ENCODE measurements around the gene TTLL7. TPM values are rescaled to one million over a fixed set of nuclear protein-coding genes. Genes with fewer than 3 reads are reported as not detected.
A peak's percentile ranks its signal among the peaks of the same experiment; 100 is the strongest.

Gene TTLL7
- total and polyA plus RNA-seq, 5 donors: 7.4 to 27.9 (median 23.8) TPM

DNA sequence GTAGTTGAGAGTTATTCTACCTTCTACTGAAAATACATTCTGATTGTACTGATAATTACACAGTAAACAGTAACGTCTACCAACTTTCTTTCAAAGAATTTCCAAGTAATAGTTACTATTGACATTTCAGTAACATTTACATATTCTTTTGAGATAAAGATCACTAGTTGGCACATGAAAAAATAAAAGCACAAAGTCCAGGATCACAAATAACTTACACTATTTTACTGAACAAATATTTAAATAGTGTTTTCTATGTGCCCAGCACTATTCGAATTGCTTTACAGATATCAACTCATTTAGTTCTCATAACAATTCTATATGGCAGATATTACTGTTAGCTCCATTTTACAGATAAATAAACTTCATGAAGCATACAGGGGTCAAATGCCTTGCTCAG is 126.4 kb downstream of the TTLL7 start:
- WGBS: 83% methylated on average over 2 of the region's 2 CpGs
- Histone ChIP-seq H3K4me3 (ENCODE audit: low read length) (no peak overlapping the region), H3K27ac (ENCODE audit: low read length) (no peak overlapping the region), H3K9me3 (ENCODE audit: control insufficient read depth, low read length) (no peaks in the 10 kb centered on the region), H3K4me1 (ENCODE audit: control insufficient read depth, insufficient read depth, low read length) (no peaks in the 10 kb centered on the region), H3K27me3 (ENCODE audit: control insufficient read depth, insufficient read depth) (no peaks in the 10 kb centered on the region)
- intact Hi-C loops (cut with DNase I): no loop called here
- no peak for DNase-seq
- ATAC-seq: no peak

GRCh38 chr1:83864991-83865390 is 133.9 kb downstream of the TTLL7 start:
- no peak overlapping the region for H3K4me3 ChIP-seq (ENCODE audit: low read length)
- no peak overlapping the region for H3K27ac ChIP-seq (ENCODE audit: low read length)
- H3K4me1 ChIP-seq (ENCODE audit: control insufficient read depth, insufficient read depth, low read length): no peaks in the 10 kb centered on the region
- no peaks in the 10 kb centered on the region for H3K9me3 ChIP-seq (ENCODE audit: control insufficient read depth, low read length)
- intact Hi-C loops (cut with DNase I): no loop called here
- ATAC-seq (no peak), DNase-seq (no peak)
- H3K27me3 ChIP-seq (ENCODE audit: control insufficient read depth, insufficient read depth): no peaks in the 10 kb centered on the region
- WGBS: 90% methylated on average over 2 of the region's 2 CpGs

- H3K4me1 ChIP-seq (ENCODE audit: control insufficient read depth, insufficient read depth, low read length): no peaks in the 10 kb centered on the region
- H3K27me3 ChIP-seq (ENCODE audit: control insufficient read depth, insufficient read depth): no peaks in the 10 kb centered on the region
- H3K9me3 ChIP-seq (ENCODE audit: control insufficient read depth, low read length): no peaks in the 10 kb centered on the region
- WGBS: 15% methylated on average over 54 of the region's 54 CpGs
- ATAC-seq (peak; percentile 98 to 99), DNase-seq (peak; percentile 87 to 96 (median 95))
- peak overlapping the region; percentile 65 for H3K4me3 ChIP-seq (ENCODE audit: low read length)
- H3K27ac ChIP-seq (ENCODE audit: low read length): peak overlapping the region; percentile 40
- intact Hi-C loops (cut with DNase I): no loop called here
Measured at GRCh38 chr1:83860490-83861221, 138.3 kb downstream of the TTLL7 start.

DNA sequence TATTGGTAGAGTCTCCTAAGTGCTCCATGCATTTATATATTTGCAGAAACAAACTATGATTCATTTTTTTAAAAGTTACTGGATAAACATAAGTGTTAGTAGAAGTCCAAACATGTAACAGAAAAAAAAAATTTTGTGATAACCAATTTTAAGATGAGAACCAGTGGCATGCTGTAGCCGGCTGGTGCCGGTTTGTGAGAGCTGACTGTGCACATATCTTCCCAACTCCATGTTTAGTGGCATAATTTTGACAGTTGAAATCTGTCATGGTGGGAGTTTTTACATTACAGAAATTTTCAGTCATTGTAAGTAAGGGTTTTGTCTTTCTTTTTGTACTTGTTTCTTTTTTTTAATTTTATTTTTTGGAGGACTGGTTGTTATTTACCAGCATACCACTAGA is 141.2 kb downstream of the TTLL7 start:
- WGBS: 85% methylated on average over 2 of the region's 2 CpGs
- Histone ChIP-seq H3K27ac (ENCODE audit: low read length) (no peak overlapping the region), H3K4me3 (ENCODE audit: low read length) (no peak overlapping the region), H3K4me1 (ENCODE audit: control insufficient read depth, insufficient read depth, low read length) (no peaks in the 10 kb centered on the region), H3K27me3 (ENCODE audit: control insufficient read depth, insufficient read depth) (no peaks in the 10 kb centered on the region), H3K9me3 (ENCODE audit: control insufficient read depth, low read length) (no peaks in the 10 kb centered on the region)
- no peak for DNase-seq
- intact Hi-C loops (cut with DNase I): no loop called here
- ATAC-seq: no peak

- intact Hi-C loops (cut with DNase I): no loop called here
- DNase-seq: no peak
- no peaks in the 10 kb centered on the region for H3K27me3 ChIP-seq (ENCODE audit: control insufficient read depth, insufficient read depth)
- H3K4me3 ChIP-seq (ENCODE audit: low read length): no peak overlapping the region
- WGBS: 62% methylated on average over 1 of the region's 1 CpG
- H3K27ac ChIP-seq (ENCODE audit: low read length): no peak overlapping the region
- H3K9me3 ChIP-seq (ENCODE audit: control insufficient read depth, low read length): no peaks in the 10 kb centered on the region
- ATAC-seq: no peak
- H3K4me1 ChIP-seq (ENCODE audit: control insufficient read depth, insufficient read depth, low read length): no peaks in the 10 kb centered on the region
Measured at GRCh38 chr1:83857103-83857502, 141.8 kb downstream of the TTLL7 start.

- no peaks in the 10 kb centered on the region for H3K27me3 ChIP-seq (ENCODE audit: control insufficient read depth, insufficient read depth)
- DNase-seq (no peak), ATAC-seq (no peak)
- no peak overlapping the region for H3K27ac ChIP-seq (ENCODE audit: low read length)
- H3K4me1 ChIP-seq (ENCODE audit: control insufficient read depth, insufficient read depth, low read length): no peaks in the 10 kb centered on the region
- H3K9me3 ChIP-seq (ENCODE audit: control insufficient read depth, low read length): no peaks in the 10 kb centered on the region
- H3K4me3 ChIP-seq (ENCODE audit: low read length): no peak overlapping the region
- intact Hi-C loops (cut with DNase I): no loop called here
- WGBS: 91% methylated on average over 2 of the region's 2 CpGs
Measured at GRCh38 chr1:83856381-83856780, 142.6 kb downstream of the TTLL7 start.

DNA sequence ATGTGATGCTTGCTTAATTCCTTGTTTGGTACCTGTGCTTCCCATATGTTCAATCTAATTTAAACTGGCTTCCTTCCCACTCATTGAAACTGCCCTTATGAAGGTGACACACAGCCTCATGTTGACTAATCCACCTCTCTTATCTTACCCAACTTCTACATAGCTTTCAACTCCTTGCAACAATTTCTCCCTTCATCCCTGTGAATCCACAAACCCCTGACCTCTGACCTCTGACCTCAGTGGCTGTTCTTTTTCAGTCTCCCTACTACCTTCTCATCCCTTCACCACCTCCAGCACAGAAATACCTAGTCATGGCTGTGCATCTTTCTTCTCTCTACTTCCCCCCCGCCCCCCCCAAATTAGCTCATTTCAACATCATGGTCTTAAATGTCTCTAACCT is 144.5 kb downstream of the TTLL7 start:
- WGBS: 98% methylated on average over 1 of the region's 1 CpG
- intact Hi-C loops (cut with DNase I): no loop called here
- Histone ChIP-seq H3K9me3 (ENCODE audit: control insufficient read depth, low read length) (no peaks in the 10 kb centered on the region), H3K4me1 (ENCODE audit: control insufficient read depth, insufficient read depth, low read length) (no peaks in the 10 kb centered on the region), H3K27ac (ENCODE audit: low read length) (no peak overlapping the region), H3K4me3 (ENCODE audit: low read length) (no peak overlapping the region), H3K27me3 (ENCODE audit: control insufficient read depth, insufficient read depth) (no peaks in the 10 kb centered on the region)
- DNase-seq (no peak), ATAC-seq (no peak)

DNA sequence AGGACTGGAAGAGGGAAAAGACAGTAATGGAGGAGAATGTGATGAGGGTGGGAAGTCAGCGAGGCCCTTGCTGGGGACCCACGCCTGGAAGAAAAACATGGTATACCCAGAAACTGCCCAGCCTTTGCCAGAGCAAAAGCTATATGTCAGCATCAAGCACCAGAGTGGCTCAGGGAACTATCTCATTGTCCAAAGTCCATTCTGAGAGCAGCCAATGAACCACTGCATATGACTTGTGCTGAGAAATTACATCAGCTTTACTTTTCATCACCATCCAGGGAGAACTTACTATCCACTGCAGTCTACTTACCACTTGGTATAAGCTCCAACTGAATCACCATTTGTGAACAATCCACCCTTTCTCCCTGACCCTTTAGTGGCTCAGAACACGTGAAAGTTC is 148.1 kb downstream of the TTLL7 start:
- Histone ChIP-seq H3K9me3 (ENCODE audit: control insufficient read depth, low read length) (no peaks in the 10 kb centered on the region), H3K4me1 (ENCODE audit: control insufficient read depth, insufficient read depth, low read length) (no peaks in the 10 kb centered on the region), H3K4me3 (ENCODE audit: low read length) (no peak overlapping the region), H3K27ac (ENCODE audit: low read length) (no peak overlapping the region), H3K27me3 (ENCODE audit: control insufficient read depth, insufficient read depth) (no peaks in the 10 kb centered on the region)
- DNase-seq (no peak), ATAC-seq (no peak)
- WGBS: 94% methylated on average over 3 of the region's 3 CpGs
- intact Hi-C loops (cut with DNase I): no loop called here

DNA sequence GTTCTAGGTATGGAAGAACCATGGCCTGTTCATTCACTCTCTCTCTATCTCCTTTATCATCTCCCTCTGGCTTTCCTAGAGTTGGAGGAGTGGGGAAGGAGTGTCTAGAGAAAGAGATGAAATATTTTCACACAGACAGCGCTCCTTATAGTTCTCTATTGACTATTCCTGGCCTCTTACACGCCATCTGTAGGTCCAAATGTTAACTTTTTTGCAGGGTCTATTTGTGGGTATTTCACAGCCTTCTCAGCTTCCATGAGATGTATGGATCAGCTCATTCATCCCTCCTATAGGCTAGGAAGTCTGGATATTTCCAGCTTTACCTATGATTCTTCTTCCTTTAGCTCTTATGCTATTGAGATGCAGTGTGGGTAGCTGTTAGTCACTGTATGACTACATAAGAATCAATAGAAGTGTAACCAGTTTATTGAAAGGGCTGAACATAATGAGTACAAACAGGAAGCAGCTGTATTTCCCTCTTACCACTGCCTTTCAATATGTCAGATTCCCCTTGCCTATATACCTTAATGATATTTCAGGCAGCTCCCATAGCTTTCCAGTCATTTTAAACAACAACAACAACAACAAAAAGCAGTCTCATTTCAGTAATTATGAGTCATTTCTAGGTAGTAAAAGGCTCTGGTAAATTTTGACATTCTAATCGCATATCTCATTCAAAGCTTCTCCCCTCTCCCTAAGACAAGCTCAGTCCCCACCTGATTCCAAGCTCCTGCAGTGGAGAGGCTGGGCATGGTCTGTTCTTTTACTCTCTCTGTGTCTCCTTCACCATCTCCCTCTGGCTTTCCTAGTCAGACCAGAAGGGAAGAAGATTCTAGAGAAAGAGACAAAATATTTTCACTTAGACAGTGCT is 149.5 kb downstream of the TTLL7 start:
- ATAC-seq (no peak), DNase-seq (no peak)
- no peak overlapping the region for H3K27ac ChIP-seq (ENCODE audit: low read length)
- intact Hi-C loops (cut with DNase I): loop anchor here in 1 of 4 donors (10.0 kb wide), 1 partner anchor 205 kb away; no protein-coding TSS in a partner anchor
- no peak overlapping the region for H3K4me3 ChIP-seq (ENCODE audit: low read length)
- H3K9me3 ChIP-seq (ENCODE audit: control insufficient read depth, low read length): no peaks in the 10 kb centered on the region
- WGBS: 93% methylated on average over 3 of the region's 3 CpGs
- no peaks in the 10 kb centered on the region for H3K4me1 ChIP-seq (ENCODE audit: control insufficient read depth, insufficient read depth, low read length)
- H3K27me3 ChIP-seq (ENCODE audit: control insufficient read depth, insufficient read depth): no peaks in the 10 kb centered on the region

DNA sequence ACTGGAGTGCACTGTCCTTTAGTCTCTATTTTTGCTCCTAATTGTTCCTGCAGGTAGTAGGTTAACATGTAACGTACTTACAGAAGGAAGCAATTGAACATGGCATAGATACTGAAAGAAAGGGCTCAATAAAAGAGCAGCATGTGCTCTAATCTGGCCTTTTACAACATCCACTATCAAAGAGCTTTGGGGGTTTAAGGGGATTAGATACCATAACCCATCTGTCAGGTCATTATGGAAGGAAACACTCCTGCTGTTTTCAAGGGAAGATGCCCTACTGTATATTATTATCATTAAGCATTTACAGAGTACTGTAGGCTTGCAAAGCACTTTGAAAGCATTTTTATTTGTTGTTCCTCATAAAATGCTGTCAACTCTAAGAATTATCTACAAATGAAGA is 152.8 kb downstream of the TTLL7 start:
- no peaks in the 10 kb centered on the region for H3K4me1 ChIP-seq (ENCODE audit: control insufficient read depth, insufficient read depth, low read length)
- DNase-seq (no peak), ATAC-seq (no peak)
- intact Hi-C loops (cut with DNase I): loop anchor here in 1 of 4 donors (10.0 kb wide), 1 partner anchor 201 kb away; no protein-coding TSS in a partner anchor
- H3K4me3 ChIP-seq (ENCODE audit: low read length): no peak overlapping the region
- H3K27me3 ChIP-seq (ENCODE audit: control insufficient read depth, insufficient read depth): no peaks in the 10 kb centered on the region
- 93% methylated on average over 1 of the region's 1 CpG for WGBS
- H3K27ac ChIP-seq (ENCODE audit: low read length): no peak overlapping the region
- no peaks in the 10 kb centered on the region for H3K9me3 ChIP-seq (ENCODE audit: control insufficient read depth, low read length)

- H3K27me3 ChIP-seq (ENCODE audit: control insufficient read depth, insufficient read depth): no peaks in the 10 kb centered on the region
- H3K4me3 ChIP-seq (ENCODE audit: low read length): no peak overlapping the region
- H3K9me3 ChIP-seq (ENCODE audit: control insufficient read depth, low read length): no peaks in the 10 kb centered on the region
- WGBS: 60% methylated on average over 4 of the region's 4 CpGs
- intact Hi-C loops (cut with DNase I): loop anchor here in 1 of 4 donors (10.0 kb wide), 1 partner anchor 201 kb away; no protein-coding TSS in a partner anchor
- ATAC-seq (peak in 1 of 2 donors; percentile 48), DNase-seq (no peak)
- H3K4me1 ChIP-seq (ENCODE audit: control insufficient read depth, insufficient read depth, low read length): no peaks in the 10 kb centered on the region
- H3K27ac ChIP-seq (ENCODE audit: low read length): no peak overlapping the region
Measured at GRCh38 chr1:83845437-83846071, 153.4 kb downstream of the TTLL7 start.
